KOPT-K1 (cell line): Measurements from ENCODE around the gene HGFAC.

Experiments
- H3K27ac ChIP-seq: fragments of 200-600 bp; sonication (generic); 2 replicates; pipeline ENCODE4 v1.5.1; 2016; ENCODE audit warnings: antibody characterized with exemption, mild to moderate bottlenecking, low read depth, low read length; ENCODE audit not compliant: poor library complexity, severe bottlenecking
- H3K36me3 ChIP-seq: fragments of 200-600 bp; sonication (generic); 2 replicates; pipeline ENCODE4 v1.5.1; 2017; ENCODE audit warnings: antibody characterized with exemption, mild to moderate bottlenecking, low read length, moderate library complexity; ENCODE audit not compliant: insufficient read depth
- H3K9me3 ChIP-seq: fragments of 200-600 bp; sonication (generic); 2 replicates; pipeline ENCODE4 v1.5.1; 2017; ENCODE audit warnings: antibody characterized with exemption, low read length, mild to moderate bottlenecking; ENCODE audit not compliant: insufficient read depth, poor library complexity, severe bottlenecking

HGFAC gene

GRCh38 chr4:3427706-3428446, 13.9 kb upstream of the HGFAC start:
- Histone ChIP-seq H3K36me3 (no peaks in the 10 kb centered on the region), H3K9me3 (no peaks in the 10 kb centered on the region)

GRCh38 chr4:3429651-3430050, 12.1 kb upstream of the HGFAC start:
- no peaks in the 10 kb centered on the region for H3K9me3 ChIP-seq
- H3K36me3 ChIP-seq, result no peaks in the 10 kb centered on the region
- H3K27ac ChIP-seq, result no peak overlapping the region

More at GRCh38 chr4:3427706-3428446, 13.9 kb upstream of the HGFAC start:
- H3K27ac ChIP-seq, result no peak overlapping the region

GRCh38 chr4:3430524-3430923, 11.2 kb upstream of the HGFAC start:
- H3K9me3 ChIP-seq, result no peaks in the 10 kb centered on the region
- H3K36me3 ChIP-seq, result no peaks in the 10 kb centered on the region
- H3K27ac ChIP-seq, result no peak overlapping the region

GRCh38 chr4:3431446-3431993, 10.2 kb upstream of the HGFAC start:
- Histone ChIP-seq H3K9me3 (no peaks in the 10 kb centered on the region), H3K36me3 (no peaks in the 10 kb centered on the region), H3K27ac (no peak overlapping the region)

- Histone ChIP-seq H3K36me3 (no peaks in the 10 kb centered on the region), H3K27ac (no peak overlapping the region), H3K9me3 (no peaks in the 10 kb centered on the region)
Observed at GRCh38 chr4:3432381-3432790, 9.4 kb upstream of the HGFAC start.

GRCh38 chr4:3433138-3433869, 8.5 kb upstream of the HGFAC start:
- Histone ChIP-seq H3K9me3 (no peaks in the 10 kb centered on the region), H3K27ac (no peak overlapping the region), H3K36me3 (no peaks in the 10 kb centered on the region)

GRCh38 chr4:3434881-3435685, 6.7 kb upstream of the HGFAC start:
- H3K9me3 ChIP-seq, result no peaks in the 10 kb centered on the region
- no peaks in the 10 kb centered on the region for H3K36me3 ChIP-seq
- no peak overlapping the region for H3K27ac ChIP-seq

- Histone ChIP-seq H3K9me3 (no peaks in the 10 kb centered on the region), H3K27ac (no peak overlapping the region), H3K36me3 (no peaks in the 10 kb centered on the region)
Observed at GRCh38 chr4:3435686-3435956, 6.1 kb upstream of the HGFAC start.

- Histone ChIP-seq H3K36me3 (no peaks in the 10 kb centered on the region), H3K9me3 (no peaks in the 10 kb centered on the region), H3K27ac (no peak overlapping the region)
Observed at GRCh38 chr4:3436048-3436797, 5.5 kb upstream of the HGFAC start.

GRCh38 chr4:3436798-3437581, 4.8 kb upstream of the HGFAC start:
- Histone ChIP-seq H3K9me3 (no peaks in the 10 kb centered on the region), H3K27ac (no peak overlapping the region), H3K36me3 (no peaks in the 10 kb centered on the region)

- Histone ChIP-seq H3K36me3 (no peaks in the 10 kb centered on the region), H3K9me3 (no peaks in the 10 kb centered on the region), H3K27ac (no peak overlapping the region)
Observed at GRCh38 chr4:3437582-3437936, 4.2 kb upstream of the HGFAC start.

- no peaks in the 10 kb centered on the region for H3K36me3 ChIP-seq
- H3K27ac ChIP-seq, result no peak overlapping the region
Observed at GRCh38 chr4:3437998-3438846, 3.5 kb upstream of the HGFAC start.

GRCh38 chr4:3438847-3439180, 3.0 kb upstream of the HGFAC start:
- Histone ChIP-seq H3K9me3 (no peaks in the 10 kb centered on the region), H3K27ac (no peak overlapping the region), H3K36me3 (no peaks in the 10 kb centered on the region)

More at GRCh38 chr4:3437998-3438846, 3.5 kb upstream of the HGFAC start:
- H3K9me3 ChIP-seq, result no peaks in the 10 kb centered on the region
